Peyer's patch (tissue), 4 donors: Measurements from ENCODE around the gene GOLGA6A. TPM values are rescaled to one million over a fixed set of nuclear protein-coding genes. Genes with fewer than 3 reads are reported as not detected.

Experiments used
- DNase-seq, 3 donors: peaks; one replicate each; pipeline ENCODE4 v3.0.0-alpha.2; 2017 to 2019
- H3K27ac ChIP-seq, 4 donors: fragments of 200-600 bp; sonication (generic); one replicate each; pipeline ENCODE4 v1.5.1; 2016 to 2019
- H3K27me3 ChIP-seq, 2 donors: fragments of 200-600 bp; sonication (generic); one replicate each; pipeline ENCODE4 v1.5.1; 2019
- H3K36me3 ChIP-seq, 3 donors: fragments of 200-600 bp; sonication (generic); one replicate each; pipeline ENCODE4 v1.5.1; 2016 to 2019
- H3K4me1 ChIP-seq, 4 donors: fragments of 200-600 bp; sonication (generic); one replicate each; pipeline ENCODE4 v1.5.1; 2016 to 2019
- H3K4me3 ChIP-seq, 4 donors: fragments of 200-600 bp; sonication (generic); 1 replicate in 3 of 4; 2 replicates in 1 of 4; pipeline ENCODE4 v1.5.1; 2016 to 2019; ENCODE audit warnings: mild to moderate bottlenecking in 1 of 4
- H3K9me3 ChIP-seq, 4 donors: fragments of 200-600 bp; sonication (generic); one replicate each; pipeline ENCODE4 v1.5.1; 2016 to 2019; ENCODE audit warnings: mild to moderate bottlenecking in 1 of 4
- CTCF ChIP-seq, 6 experiments: fragments of 450-650 bp in 4 of 6; fragments of 200-600 bp in 2 of 6; sonication (generic) in 1 of 6; IDR thresholded peaks; one replicate each; pipeline ENCODE4 v1.5.1; 2017 to 2019; ENCODE audit warnings: antibody characterized with exemption in 6 of 6, mild to moderate bottlenecking in 3 of 6, moderate library complexity in 1 of 6
- POLR2A ChIP-seq, 2 donors: fragments of 450-650 bp; IDR thresholded peaks; one replicate each; pipeline ENCODE4 v1.5.1; 2017; ENCODE audit warnings: antibody characterized with exemption in 2 of 2, mild to moderate bottlenecking in 2 of 2, moderate library complexity in 2 of 2
- total RNA-seq, 4 donors: library from RNA; depleted of rRNA; stranded (reverse); fragments of >200 nt; gene quantifications; one replicate each; pipeline ENCODE4 v1.1.0, GENCODE V29; 2016

The GOLGA6A gene
- total RNA-seq, 4 donors from 2014 or later: 0.38 TPM; not detected in 3

- Histone ChIP-seq H3K27me3 (peaks cover 0 to 54% of the 10 kb centered on the region in 2 donors), H3K27ac (no peak overlapping the region), H3K9me3 (no peaks in the 10 kb centered on the region), H3K4me1 (peaks cover 0 to 31% (median 14%) of the 10 kb centered on the region in 4 donors), H3K36me3 (no peaks in the 10 kb centered on the region), H3K4me3 (peak overlapping the region in 1 of 4 donors; percentile 35)
- DNase-seq: peak in 1 of 3 donors; percentile 12
- TF ChIP-seq CTCF (IDR thresholded peaks at IDR 0.05): no peak
- TF ChIP-seq POLR2A (IDR thresholded peaks at IDR 0.05): no peak
Observed at GRCh38 chr15:74128785-74129585, 46.6 kb upstream of the GOLGA6A start.

DNA sequence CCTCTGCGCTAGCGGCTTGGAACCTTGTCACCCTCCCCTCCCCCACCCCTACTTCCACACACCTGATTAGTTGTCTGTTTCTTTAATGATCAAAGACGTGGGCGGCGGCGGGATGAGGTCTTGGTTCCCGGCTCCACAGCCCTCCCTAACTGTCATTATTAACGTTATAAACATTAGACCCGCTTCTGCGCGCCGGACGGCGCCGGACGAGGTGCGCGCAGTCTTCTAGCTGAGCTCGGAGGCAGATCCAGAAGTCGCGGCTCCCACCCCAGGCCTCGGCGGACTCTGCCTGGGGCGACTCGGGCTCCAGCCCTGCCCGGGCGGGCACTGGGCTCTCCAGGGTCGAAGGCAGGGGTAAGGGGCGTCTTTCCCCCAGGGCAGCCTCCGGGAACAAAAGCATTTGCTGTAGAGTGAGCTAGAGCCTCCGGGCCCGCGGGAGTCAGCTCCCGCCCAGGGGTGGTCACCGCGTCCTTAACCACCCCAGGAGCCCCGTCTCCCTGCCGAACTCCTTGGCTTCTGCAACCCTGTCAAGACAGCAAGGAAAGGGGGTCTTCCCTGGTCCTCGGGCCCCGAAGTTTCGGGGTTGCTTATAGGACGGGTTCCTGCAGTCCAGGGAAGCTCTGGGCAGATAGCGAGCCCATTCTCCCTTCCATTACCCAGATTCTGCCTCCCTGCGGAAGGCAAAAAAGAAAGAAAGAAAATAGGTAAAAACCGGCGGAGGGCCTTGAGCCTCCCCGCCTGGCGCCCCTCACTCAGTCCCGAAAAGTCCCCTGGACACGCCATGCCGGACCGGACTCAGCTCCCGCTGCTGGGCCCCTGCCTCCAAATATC lies 45.8 kb upstream of the GOLGA6A start:
- Histone ChIP-seq H3K4me1 (peaks cover 0 to 35% (median 14%) of the 10 kb centered on the region in 4 donors), H3K4me3 (peak overlapping the region in 3 of 4 donors; percentile 35 to 52 (median 41)), H3K36me3 (no peaks in the 10 kb centered on the region), H3K9me3 (no peaks in the 10 kb centered on the region), H3K27me3 (peaks cover 0 to 47% of the 10 kb centered on the region in 2 donors), H3K27ac (no peak overlapping the region)
- peak in 2 of 3 donors; percentile 15 to 50 for DNase-seq
- TF ChIP-seq CTCF (IDR thresholded peaks at IDR 0.05) (no peak), POLR2A (IDR thresholded peaks at IDR 0.05) (no peak)

- peak; percentile 83 to 93 (median 89) for DNase-seq
- Histone ChIP-seq H3K27ac (no peak overlapping the region), H3K4me1 (peaks cover 0 to 37% (median 15%) of the 10 kb centered on the region in 4 donors), H3K9me3 (no peaks in the 10 kb centered on the region), H3K4me3 (peak overlapping the region in 3 of 4 donors; percentile 35 to 52 (median 41)), H3K36me3 (no peaks in the 10 kb centered on the region), H3K27me3 (peaks cover 0 to 44% of the 10 kb centered on the region in 2 donors)
- peak; percentile 89 to 99 (median 94) for TF ChIP-seq CTCF (IDR thresholded peaks at IDR 0.05)
- no peak for TF ChIP-seq POLR2A (IDR thresholded peaks at IDR 0.05)
Observed at GRCh38 chr15:74127255-74127953, 45.1 kb upstream of the GOLGA6A start.

DNA sequence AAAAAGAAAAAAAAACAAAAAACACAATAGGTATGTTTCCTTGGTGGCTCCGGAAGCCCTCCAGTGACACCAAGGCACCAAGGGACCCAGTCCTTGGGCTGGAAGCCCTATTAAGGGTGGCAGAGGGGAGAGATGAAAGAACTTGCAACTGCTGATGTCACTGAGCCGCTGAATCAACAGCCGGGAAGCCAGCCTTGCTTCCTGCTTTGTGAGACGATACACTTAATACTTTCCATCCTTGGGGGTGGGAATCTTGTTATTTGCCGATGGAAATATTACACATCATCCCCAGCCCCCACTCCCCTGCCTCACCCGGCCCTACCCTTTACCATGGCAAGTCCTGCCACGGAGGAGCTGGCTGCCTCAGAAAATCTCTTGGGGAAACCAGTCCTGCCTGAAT lies 42.4 kb upstream of the GOLGA6A start:
- DNase-seq: peak in 1 of 3 donors; percentile 12
- peaks cover 0 to 19% of the 10 kb centered on the region in 2 donors for H3K27me3 ChIP-seq

More for the DNA sequence above, 42.4 kb upstream of the GOLGA6A start:
- no peak overlapping the region for H3K4me3 ChIP-seq
- H3K36me3 ChIP-seq: no peaks in the 10 kb centered on the region
- H3K9me3 ChIP-seq: no peaks in the 10 kb centered on the region
- no peak overlapping the region for H3K27ac ChIP-seq
- H3K4me1 ChIP-seq: peaks cover 0 to 31% (median 12%) of the 10 kb centered on the region in 4 donors
- TF ChIP-seq CTCF (IDR thresholded peaks at IDR 0.05): no peak
- no peak for TF ChIP-seq POLR2A (IDR thresholded peaks at IDR 0.05)
